ENCODE measurements around the gene GDF10.

GRCh38 chr10:47340608-47341170 is 40.7 kb downstream of the GDF10 start:
- TF ChIP-seq CTCF (IDR thresholded peaks at IDR 0.05; ENCODE audit: low read length) (peak; percentile 98), EZH2phosphoT487 (IDR thresholded peaks at IDR 0.05; ENCODE audit: low read length) (no peak)
